Adipocyte (in vitro differentiated cells): ENCODE data around the gene PRRC2B.

Source experiments
- DNase-seq: peaks from one replicate; pipeline ENCODE4 v3.0.0-alpha.2; 2015; ENCODE audit warnings: low read depth
- H3K27me3 ChIP-seq: replicated peaks from 2 replicates; pipeline ENCODE4 v1.7.0; 2013; ENCODE audit warnings: mild to moderate bottlenecking, low read length, moderate library complexity; ENCODE audit not compliant: control insufficient read depth, insufficient read depth
- H3K36me3 ChIP-seq: 2 replicates; pipeline ENCODE4 v1.7.0; 2013; ENCODE audit warnings: low read length, mild to moderate bottlenecking, moderate library complexity; ENCODE audit not compliant: control insufficient read depth, insufficient read depth, severe bottlenecking
- H3K4me1 ChIP-seq: 2 replicates; pipeline ENCODE4 v1.7.0; 2013; ENCODE audit warnings: mild to moderate bottlenecking, low read length, moderate library complexity; ENCODE audit not compliant: control insufficient read depth, insufficient read depth
- H3K4me3 ChIP-seq: 2 replicates; pipeline ENCODE4 v1.7.0; 2013; ENCODE audit warnings: mild to moderate bottlenecking, low read length, moderate library complexity
- H3K9ac ChIP-seq: 2 replicates; pipeline ENCODE4 v1.7.0; 2013; ENCODE audit warnings: mild to moderate bottlenecking, low read length, moderate library complexity
- H3K9me3 ChIP-seq: 2 replicates; pipeline ENCODE4 v1.7.0; 2013; ENCODE audit warnings: mild to moderate bottlenecking, low read length, moderate library complexity; ENCODE audit not compliant: control insufficient read depth

PRRC2B gene

GRCh38 chr9:131475111-131475955, 81.4 kb downstream of the PRRC2B start:
- H3K9ac ChIP-seq, result no peak overlapping the region
- peaks cover 96% of the 10 kb centered on the region for H3K36me3 ChIP-seq
- peaks cover 3% of the 10 kb centered on the region for H3K9me3 ChIP-seq

GRCh38 chr9:131475956-131476776, 82.3 kb downstream of the PRRC2B start:
- Histone ChIP-seq H3K4me3 (no peak overlapping the region), H3K27me3 (no peaks in the 10 kb centered on the region), H3K4me1 (no peaks in the 10 kb centered on the region), H3K36me3 (peaks cover 92% of the 10 kb centered on the region), H3K9ac (no peak overlapping the region), H3K9me3 (peaks cover 3% of the 10 kb centered on the region)
- DNase-seq, result peak; percentile 3

More at GRCh38 chr9:131475111-131475955, 81.4 kb downstream of the PRRC2B start:
- Histone ChIP-seq H3K27me3 (no peaks in the 10 kb centered on the region), H3K4me1 (no peaks in the 10 kb centered on the region), H3K4me3 (no peak overlapping the region)
- no peak for DNase-seq

DNA sequence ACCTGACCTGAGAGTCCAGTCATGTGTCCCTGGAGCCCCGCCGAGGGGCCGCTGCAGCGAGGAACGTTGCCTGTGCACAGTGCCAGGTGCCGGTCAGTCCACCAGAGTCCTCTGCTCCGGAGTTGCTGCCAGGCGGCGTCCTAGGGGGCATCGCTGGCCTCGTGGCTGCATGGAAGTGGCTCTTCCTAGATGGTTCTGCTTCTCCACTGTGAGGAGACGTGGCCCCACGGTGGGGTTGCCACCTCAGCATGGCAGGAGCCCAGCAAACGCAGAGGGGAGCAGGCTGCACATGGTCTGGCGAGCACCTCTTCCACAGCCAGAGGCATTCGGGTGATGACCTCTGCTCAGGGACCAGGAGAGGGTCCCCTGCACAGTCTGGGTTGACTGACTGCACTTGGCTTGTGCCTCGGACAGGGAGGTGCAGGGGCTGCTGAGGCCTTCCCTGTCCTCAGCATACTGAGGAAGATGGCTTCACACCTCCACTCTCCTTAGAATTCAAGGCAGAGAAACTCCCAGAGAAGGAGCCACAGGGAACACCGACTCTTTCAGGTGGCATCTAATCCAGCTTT, 83.0 kb downstream of the PRRC2B start:
- Histone ChIP-seq H3K4me3 (no peak overlapping the region), H3K27me3 (no peaks in the 10 kb centered on the region), H3K9ac (no peak overlapping the region), H3K4me1 (no peaks in the 10 kb centered on the region), H3K9me3 (peaks cover under 1% of the 10 kb centered on the region), H3K36me3 (peaks cover 92% of the 10 kb centered on the region)
- no peak for DNase-seq

GRCh38 chr9:131477367-131477766, 83.5 kb downstream of the PRRC2B start:
- Histone ChIP-seq H3K4me3 (no peak overlapping the region), H3K27me3 (no peaks in the 10 kb centered on the region), H3K9me3 (no peaks in the 10 kb centered on the region), H3K36me3 (peaks cover 93% of the 10 kb centered on the region), H3K9ac (no peak overlapping the region), H3K4me1 (no peaks in the 10 kb centered on the region)
- no peak for DNase-seq

DNA sequence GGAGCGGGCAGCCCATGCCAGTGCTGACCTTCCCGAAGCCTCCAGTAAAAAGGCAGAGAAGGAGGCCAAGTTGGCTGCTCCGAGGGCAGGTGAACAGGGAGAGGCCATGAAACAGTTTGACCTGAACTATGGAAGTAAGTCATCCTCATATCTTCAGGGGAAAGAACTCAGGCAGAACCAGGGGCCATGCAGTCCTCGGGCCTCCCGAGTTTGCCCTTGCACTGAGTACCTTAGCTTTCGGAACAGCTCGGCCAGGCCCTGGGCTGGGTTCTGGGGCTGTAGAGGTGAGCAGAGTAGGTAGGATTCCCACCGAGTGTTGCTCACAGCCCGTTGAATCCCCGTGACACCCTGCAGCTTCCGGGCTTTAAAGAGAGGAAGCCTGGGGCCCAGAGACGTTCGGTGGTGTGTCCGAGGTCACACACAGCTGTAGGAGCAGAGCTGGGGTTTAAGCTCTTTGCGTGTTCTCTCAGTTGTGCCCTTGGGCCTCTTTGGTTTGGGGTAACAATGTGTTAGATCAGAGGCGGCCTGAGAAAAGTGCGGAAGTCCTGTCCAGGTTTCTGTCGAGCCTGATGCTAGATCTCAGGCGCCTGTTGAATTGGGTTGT, 84.0 kb downstream of the PRRC2B start:
- Histone ChIP-seq H3K27me3 (no peaks in the 10 kb centered on the region), H3K9ac (no peak overlapping the region), H3K4me3 (no peak overlapping the region), H3K36me3 (peaks cover 94% of the 10 kb centered on the region), H3K9me3 (no peaks in the 10 kb centered on the region), H3K4me1 (no peaks in the 10 kb centered on the region)
- no peak for DNase-seq

DNA sequence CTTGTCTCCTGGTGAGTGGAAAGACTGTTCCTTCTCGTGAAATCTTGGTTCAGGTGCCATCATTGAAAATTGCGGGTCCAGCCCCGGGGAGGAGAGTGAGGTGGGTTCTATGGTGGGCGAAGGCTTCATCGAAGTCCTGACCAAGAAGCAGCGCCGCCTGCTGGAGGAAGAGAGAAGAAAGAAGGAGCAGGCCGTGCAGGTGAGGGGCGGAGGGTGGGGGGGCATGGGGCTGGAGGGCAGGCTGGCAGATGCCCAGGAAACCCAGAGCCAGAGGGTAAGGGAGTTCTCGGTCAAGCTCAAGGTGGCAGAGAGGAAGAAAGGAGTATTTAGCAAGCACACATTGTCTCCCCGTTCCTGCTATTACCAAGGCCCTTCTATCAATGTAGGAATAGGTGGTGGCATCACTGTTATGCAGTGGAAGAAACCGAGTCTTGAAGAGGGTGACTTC, 84.6 kb downstream of the PRRC2B start:
- Histone ChIP-seq H3K4me1 (no peaks in the 10 kb centered on the region), H3K36me3 (peaks cover 94% of the 10 kb centered on the region), H3K27me3 (no peaks in the 10 kb centered on the region), H3K4me3 (no peak overlapping the region), H3K9me3 (no peaks in the 10 kb centered on the region), H3K9ac (no peak overlapping the region)
- peak; percentile 70 for DNase-seq

DNA sequence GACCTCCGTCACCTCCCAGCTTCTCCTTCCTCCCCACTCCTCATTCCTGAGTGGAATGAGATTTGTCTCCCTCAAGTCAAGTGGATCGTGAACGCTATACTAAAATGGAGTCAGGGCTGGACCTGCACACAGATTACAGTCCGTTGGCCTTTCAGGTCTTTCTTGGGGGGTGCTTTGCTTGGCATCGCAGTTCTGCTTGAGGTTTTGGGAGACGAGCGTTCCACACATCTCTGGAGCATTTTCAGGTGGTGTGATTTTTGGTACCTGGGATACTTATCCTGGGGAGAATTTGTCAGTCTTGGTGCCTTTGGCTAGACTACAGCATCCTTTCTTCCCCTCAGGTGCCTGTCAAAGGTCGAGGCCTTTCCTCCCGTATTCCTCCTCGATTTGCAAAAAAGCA, 85.0 kb downstream of the PRRC2B start:
- H3K9ac ChIP-seq, result no peak overlapping the region
- H3K36me3 ChIP-seq, result peaks cover 94% of the 10 kb centered on the region
- no peak overlapping the region for H3K4me3 ChIP-seq
- no peaks in the 10 kb centered on the region for H3K27me3 ChIP-seq
- no peaks in the 10 kb centered on the region for H3K4me1 ChIP-seq
- DNase-seq, result no peak
- H3K9me3 ChIP-seq, result no peaks in the 10 kb centered on the region

DNA sequence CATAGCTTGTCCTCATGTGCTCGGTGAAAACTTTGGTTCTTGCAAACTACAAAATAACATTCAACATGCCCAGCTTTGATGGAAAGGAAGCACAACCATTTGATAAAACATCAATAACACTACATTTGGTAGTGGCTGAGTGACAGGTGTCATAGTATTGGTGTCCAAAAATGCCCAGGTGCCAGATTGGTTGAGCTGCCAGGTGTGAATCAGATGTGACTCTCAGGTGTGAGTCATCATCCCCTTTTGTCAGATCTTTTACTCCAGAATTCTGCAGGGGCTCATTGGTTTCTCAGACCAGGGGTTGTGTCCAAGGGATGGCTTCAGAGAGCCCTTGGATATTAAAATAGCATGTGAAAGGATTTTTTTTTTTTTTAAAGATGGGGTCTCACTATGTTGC, 86.4 kb downstream of the PRRC2B start:
- Histone ChIP-seq H3K27me3 (no peaks in the 10 kb centered on the region), H3K4me3 (no peak overlapping the region), H3K4me1 (no peaks in the 10 kb centered on the region), H3K9ac (no peak overlapping the region), H3K36me3 (peaks cover 94% of the 10 kb centered on the region), H3K9me3 (no peaks in the 10 kb centered on the region)
- DNase-seq, result no peak

DNA sequence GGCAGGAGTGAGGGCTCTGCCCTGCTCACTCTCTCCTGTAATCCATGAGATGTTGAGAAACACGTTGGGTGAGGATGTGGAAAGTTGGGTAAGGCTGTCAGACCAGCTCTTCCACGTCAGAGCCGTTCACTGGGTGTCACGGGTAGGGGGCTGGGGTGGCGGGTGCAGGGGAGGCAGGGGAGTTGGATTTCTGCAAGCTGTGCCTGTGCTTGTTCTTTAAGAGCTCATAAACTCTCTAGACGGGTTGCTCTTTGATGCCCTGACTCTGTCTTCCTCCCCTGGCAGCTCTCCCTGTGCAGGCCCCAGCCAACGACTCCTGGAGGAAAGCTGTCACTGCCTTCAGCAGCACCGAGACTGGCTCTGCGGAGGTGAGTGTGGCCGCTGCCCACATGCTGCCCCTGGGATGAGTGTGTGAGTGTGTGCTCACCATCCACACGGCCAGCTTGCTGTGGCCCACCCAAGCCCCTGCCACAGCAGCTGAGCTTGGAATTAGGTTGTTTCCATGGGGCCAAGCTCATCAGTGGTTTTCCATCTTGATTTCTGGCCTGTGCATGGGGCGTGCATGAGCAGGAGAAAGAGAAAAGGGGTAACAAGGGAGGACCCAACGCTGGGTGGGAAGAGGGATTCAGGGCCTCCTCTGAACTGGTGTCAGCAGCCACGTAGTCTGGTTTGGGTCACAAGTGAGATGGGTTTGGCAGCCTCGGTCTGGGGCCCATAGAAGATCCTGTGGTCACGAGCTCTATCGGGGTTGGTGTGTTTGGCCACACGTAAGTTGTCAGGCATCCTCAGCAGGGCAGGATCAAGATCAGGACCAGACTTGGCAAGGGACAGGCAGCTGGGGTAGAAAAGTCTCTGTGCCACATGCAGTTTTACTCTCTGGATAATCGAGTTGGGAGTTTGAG, 87.8 kb downstream of the PRRC2B start:
- Histone ChIP-seq H3K9me3 (no peaks in the 10 kb centered on the region), H3K9ac (no peak overlapping the region), H3K36me3 (peaks cover 94% of the 10 kb centered on the region), H3K27me3 (no peaks in the 10 kb centered on the region), H3K4me1 (no peaks in the 10 kb centered on the region), H3K4me3 (no peak overlapping the region)
- no peak for DNase-seq

DNA sequence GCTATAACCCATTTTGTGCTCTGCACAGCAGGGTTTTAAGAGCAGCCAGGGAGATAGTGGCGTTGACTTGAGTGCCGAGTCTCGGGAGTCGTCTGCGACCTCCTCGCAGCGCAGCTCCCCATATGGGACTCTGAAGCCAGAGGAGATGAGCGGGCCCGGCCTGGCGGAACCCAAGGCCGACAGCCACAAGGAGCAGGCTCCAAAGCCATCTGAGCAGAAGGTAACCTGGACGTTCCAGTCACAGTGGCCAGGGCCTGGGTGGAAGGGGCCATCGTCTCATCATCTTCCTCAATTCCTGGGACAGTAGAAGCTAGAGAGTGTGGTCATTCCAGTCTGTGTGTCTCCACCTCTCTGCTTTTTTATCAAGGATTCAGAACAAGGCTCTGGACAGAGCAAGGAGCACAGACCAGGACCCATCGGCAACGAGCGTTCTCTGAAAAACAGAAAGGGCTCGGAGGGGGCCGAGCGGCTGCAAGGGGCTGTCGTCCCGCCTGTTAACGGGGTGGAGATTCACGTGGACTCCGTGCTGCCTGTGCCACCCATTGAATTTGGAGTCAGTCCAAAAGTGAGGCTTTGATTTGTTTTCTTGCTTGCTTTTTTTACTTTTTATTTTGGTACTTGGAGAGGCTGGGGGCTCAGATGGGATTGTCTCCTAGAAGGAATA, 88.6 kb downstream of the PRRC2B start:
- no peaks in the 10 kb centered on the region for H3K9me3 ChIP-seq
- no peaks in the 10 kb centered on the region for H3K4me1 ChIP-seq
- peaks cover 94% of the 10 kb centered on the region for H3K36me3 ChIP-seq
- no peaks in the 10 kb centered on the region for H3K27me3 ChIP-seq
- DNase-seq, result no peak
- no peak overlapping the region for H3K4me3 ChIP-seq
- H3K9ac ChIP-seq, result no peak overlapping the region
